SHP77 (cell line): ENCODE data around the gene FILIP1L.
A peak's percentile ranks its signal among the peaks of the same experiment; 100 is the strongest.

Source experiments
- DNase-seq, 2 experiments: peaks; one replicate each; lab custom pipeline; 2025; lab: John Stamatoyannopoulos, UW

FILIP1L gene

GRCh38 chr3:99795573-99795972 lies 318.7 kb downstream of the FILIP1L start:
- DNase-seq: no peak

- DNase-seq: no peak
These were observed 319.8 kb downstream of the FILIP1L start for GRCh38 chr3:99794485-99794884.

GRCh38 chr3:99789011-99789721 lies 325.1 kb downstream of the FILIP1L start:
- peak; percentile 32 to 59 for DNase-seq
